Left colon (tissue), 2 donors: ENCODE results near the gene MPZ. TPM values are rescaled to one million over a fixed set of nuclear protein-coding genes. Genes with fewer than 3 reads are reported as not detected.

ENCODE experiments used
- ATAC-seq: fragments of 200-7000 bp; cut with Tn5 transposase; one replicate; pipeline ENCODE4 v1.9.1; 2020; ENCODE audit warnings: mild to moderate bottlenecking, moderate library complexity
- DNase-seq, 2 donors: peaks; one replicate each; pipeline ENCODE4 v3.0.0-alpha.2; 2020
- intact Hi-C, 2 donors: fragments of 100-400 bp; cut with DNase I in 1 of 2; cut with micrococcal nuclease in 1 of 2; formaldehyde crosslinking; loops; one replicate each; pipeline versions ENCODE4 v1.11.2 to v1.14.0; 2022; cut with DNase I, micrococcal nuclease
- total RNA-seq, 2 donors: library from RNA; stranded (reverse); fragmentation: NEBNext Ultra II Directional; extraction: Animal tissue kit (Norgen Biotek cat#: 25700); gene quantifications; one replicate each; pipeline ENCODE4 v1.2.1, GENCODE V29; 2021
- donor health status: DM: no; HTN: no; CAD: no.
- donor health status: DM: yes; HTN: yes; CAD: no.

The MPZ gene
- total RNA-seq, 2 donors from 2014 or later, result 1.3 to 5.0 TPM

DNA sequence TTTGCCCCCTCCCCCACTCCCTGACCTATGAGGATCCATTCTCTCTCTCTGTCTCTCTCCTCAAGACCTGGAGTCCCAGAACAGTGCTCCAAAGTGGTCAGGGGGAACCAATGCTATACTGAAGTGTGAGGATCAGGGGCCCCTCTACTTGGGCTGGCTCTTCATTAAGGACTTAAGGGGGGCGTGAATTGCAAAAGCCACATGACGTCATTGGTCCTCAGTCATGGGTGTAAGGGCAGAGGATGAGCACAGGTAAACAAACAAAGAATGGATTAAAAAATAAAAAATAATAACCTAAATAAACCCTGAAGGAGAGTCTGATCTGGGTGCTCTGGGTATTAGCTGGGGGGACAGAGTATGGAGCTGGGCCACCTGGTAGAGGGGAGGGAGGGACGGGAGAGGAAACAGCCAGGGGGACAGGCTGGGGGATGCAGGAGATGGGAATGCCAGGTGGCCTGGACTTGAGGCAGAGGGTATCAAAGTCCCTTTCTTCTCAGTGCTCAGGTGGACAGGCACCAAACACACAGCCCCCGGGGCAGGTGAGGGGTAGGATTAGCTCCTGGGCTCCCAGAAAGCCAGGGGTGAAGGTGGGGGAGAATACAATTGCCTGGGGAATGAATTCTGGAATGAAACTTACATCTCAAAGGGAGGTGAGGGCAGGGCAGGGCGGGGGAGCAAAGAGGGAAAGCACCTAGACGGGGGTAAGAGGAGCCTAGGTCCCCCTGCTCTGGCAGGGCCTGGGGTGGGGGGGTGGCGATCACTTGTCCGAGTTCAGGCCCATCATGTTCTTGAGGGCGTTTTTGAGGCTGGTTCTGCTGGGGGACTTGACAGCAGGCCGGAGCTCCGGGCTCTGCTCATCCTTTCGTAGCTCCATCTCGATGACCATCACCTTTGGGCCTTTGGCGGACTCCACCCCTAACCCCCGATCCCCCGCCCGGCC, 4.6 kb downstream of the MPZ start:
- ATAC-seq (peak; percentile 11), DNase-seq (no peak)
- intact Hi-C loops, result no loop called here

- intact Hi-C loops, result no loop called here
- ATAC-seq, result no peak
- DNase-seq, result no peak
Observed at GRCh38 chr1:161300478-161300877, 9.3 kb downstream of the MPZ start.

DNA sequence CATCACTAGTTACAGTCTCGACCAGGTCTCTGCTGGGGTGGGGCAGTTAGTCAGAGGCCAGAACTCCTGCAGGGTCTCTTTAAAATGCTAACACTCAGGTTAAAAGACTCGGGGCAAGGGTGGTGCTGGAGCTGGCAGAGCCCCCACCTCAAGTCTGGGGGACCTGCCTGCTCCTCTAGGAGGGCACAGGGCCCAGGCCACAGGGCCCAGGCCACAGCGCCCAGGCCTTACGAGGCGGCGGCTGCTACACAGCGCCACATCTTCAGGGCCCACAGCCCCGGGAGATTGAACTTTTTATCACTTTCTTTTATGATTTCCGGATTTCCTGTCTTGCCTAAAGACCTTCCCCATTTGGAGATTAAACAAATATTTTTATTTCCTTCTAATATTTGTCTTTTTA, 10.4 kb downstream of the MPZ start:
- intact Hi-C loops, result no loop called here
- ATAC-seq, result no peak

GRCh38 chr1:161298116-161298515, 11.7 kb downstream of the MPZ start:
- no peak for DNase-seq
- intact Hi-C loops, result no loop called here
- no peak for ATAC-seq

More for the DNA sequence above, 10.4 kb downstream of the MPZ start:
- no peak for DNase-seq

GRCh38 chr1:161297415-161297814, 12.4 kb downstream of the MPZ start:
- intact Hi-C loops, result no loop called here
- ATAC-seq, result no peak
- no peak for DNase-seq

DNA sequence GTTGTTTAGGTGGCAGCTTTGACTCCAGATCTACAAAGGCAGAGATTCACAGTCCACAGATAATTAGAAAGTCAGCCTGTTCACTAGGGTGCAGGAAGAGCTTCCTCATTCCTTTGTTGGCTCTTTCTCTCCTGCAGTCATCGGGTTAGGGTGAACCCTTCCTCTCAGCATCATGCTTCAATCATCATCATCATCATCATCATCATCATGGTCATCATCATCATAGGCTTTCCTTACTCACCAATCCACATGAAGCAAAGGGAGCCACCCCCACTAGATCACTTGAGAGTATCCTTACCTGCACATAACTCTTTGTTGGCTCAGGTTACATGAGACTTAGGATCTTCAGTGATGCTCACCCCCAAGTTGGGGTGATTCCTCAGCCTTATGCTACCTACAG, 19.0 kb downstream of the MPZ start:
- DNase-seq (no peak), ATAC-seq (no peak)
- intact Hi-C loops, result loop anchor here in 1 of 2 donors (5.0 kb wide), 1 partner anchor 63 kb away; the partner anchor contains the start of gene TOMM40L

DNA sequence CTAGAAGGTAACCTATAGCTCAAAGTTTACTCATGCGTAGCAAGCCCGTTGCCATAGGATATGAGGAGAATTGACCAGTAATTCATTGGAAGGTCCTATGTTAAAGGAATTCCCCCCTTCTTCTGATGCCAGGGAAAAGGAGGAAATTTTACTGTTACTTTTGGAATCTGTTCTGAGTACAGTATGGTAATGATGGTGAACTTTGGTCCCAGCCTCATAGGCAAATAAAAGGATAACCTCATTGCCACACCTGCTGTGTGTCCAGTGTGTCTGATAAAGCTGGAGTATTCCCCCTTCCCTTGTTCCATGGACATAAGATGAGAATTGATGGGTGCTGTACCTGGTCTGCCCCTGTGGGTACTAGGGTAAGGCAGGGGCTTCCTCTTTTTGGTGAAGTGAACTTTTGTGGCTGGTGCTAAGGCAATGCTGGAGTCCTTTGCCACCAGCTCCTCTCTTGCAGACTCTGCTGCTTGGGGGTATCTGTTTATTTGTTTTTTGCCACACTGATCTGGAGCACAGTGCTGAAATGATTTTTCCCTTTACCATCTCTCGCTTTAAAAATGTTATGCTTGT, 22.2 kb downstream of the MPZ start:
- peak; percentile 95 for ATAC-seq
- intact Hi-C loops, result no loop called here
- no peak for DNase-seq

GRCh38 chr1:161285521-161285920, 24.2 kb downstream of the MPZ start:
- DNase-seq, result no peak
- intact Hi-C loops, result no loop called here
- no peak for ATAC-seq

- intact Hi-C loops, result no loop called here
- DNase-seq, result no peak
- no peak for ATAC-seq
Observed at GRCh38 chr1:161285113-161285512, 24.7 kb downstream of the MPZ start.

DNA sequence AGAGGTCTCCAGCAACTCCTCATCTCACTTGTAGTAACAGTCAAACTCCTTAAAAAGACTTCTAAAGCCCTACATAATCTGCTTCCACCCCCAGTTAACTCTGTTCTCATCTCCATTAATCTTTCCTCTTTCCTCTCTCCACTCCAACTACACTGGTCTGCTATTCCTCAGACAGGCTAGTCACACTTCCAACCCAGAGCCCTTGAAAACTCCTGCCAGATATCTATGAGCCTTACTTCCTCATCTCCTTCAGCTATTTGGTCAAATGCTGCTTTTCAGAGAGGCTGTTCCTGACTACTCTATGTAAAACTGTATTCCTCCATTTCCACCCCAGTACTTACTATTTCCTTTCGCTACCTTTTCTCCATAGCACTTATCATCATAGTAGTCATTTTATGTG, 26.8 kb downstream of the MPZ start:
- intact Hi-C loops, result no loop called here
- ATAC-seq (no peak), DNase-seq (no peak)

DNA sequence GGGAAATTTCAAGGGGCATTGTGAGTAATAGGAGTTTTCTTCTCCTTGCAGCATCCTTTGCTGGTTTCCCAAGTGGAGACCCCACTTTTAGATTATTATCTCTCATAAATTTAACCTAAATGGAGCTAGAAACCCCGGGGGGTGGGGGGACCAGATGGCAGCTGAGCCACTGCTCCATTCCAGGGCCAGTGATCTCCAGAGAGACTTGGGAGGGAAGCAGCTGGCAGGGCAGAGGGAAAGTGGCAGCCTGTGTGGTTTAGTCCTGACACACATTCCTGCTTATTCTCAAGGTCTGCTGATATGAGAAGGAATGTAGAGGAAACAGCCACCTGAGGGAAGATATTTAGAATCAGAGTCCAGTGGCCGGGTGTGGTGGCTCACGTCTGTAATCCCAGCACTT, 34.9 kb downstream of the MPZ start:
- ATAC-seq, result no peak
- intact Hi-C loops, result no loop called here

GRCh38 chr1:161273402-161273801, 36.4 kb downstream of the MPZ start:
- ATAC-seq (no peak), DNase-seq (no peak)
- intact Hi-C loops, result no loop called here

More for the DNA sequence above, 34.9 kb downstream of the MPZ start:
- no peak for DNase-seq

GRCh38 chr1:161267321-161267720, 42.4 kb downstream of the MPZ start:
- DNase-seq (no peak), ATAC-seq (no peak)
- intact Hi-C loops, result no loop called here

- intact Hi-C loops, result no loop called here
- DNase-seq, result no peak
- ATAC-seq, result no peak
Observed at GRCh38 chr1:161266836-161267235, 42.9 kb downstream of the MPZ start.

DNA sequence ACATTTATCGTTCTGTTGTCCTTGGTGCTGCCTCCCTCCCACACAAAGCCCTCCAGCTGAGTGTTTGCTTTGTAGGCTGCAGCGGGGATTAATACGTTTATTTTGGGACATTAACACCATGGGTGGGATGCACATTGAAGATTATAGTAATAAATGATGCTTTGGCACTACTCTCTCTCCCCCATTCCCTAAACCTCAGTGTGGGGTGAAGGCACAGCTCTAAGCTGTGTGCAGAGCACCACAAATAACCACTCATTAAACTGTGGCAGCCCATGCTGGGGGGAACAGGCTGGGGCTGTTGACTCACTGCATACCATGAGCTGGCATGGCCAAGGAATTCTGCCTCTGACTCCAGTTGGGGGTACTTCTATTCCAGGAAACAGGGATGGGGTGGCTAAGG, 43.6 kb downstream of the MPZ start:
- ATAC-seq, result no peak
- intact Hi-C loops, result no loop called here

GRCh38 chr1:161265305-161265704, 44.5 kb downstream of the MPZ start:
- DNase-seq (no peak), ATAC-seq (no peak)
- intact Hi-C loops, result no loop called here

More for the DNA sequence above, 43.6 kb downstream of the MPZ start:
- no peak for DNase-seq

DNA sequence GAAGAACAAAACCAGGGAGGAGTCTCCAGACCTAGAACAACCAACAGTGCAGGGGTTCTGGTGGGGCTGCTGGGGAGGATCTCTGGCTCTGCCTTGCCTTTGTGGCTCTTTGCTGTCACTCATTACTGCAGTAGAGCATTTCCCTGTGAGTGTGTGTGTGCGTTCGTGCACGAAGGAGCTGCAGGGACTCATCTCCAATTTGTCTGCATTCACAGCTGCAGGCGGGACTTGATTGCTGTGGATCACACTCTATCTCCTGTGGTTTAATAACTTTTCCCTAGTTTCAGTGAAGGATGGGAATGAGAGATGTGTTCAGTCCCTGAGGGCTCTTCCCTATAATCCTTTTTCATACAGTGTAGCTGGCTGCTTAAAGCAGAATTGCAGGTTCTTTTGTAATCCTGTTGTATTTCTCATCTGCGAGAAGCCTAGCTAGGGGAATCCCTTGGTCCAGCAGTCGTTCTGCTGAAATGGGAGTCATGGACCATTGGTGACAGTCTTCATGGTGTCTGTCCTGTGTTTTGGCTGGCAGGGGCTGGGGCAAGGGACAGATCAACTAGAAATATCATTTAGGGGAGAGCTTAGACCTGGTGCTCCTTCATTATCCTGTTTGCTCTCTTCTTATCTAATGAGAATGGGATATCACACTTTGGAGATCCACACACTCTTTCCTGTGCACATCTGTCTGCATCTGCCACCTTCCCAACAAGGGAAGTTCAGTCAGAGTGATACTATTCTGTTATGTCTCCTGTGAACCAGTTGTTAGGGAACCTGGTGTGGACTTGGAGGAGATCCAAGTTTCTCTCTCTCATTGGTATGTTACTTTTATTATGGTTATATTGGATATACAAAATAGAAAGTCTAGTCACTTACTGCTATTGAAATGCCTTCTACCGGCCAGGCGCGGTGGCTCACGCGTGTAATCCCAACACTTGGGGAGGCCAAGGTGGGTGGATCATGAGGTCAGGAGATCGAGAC, 48.2 kb downstream of the MPZ start:
- ATAC-seq (peak; percentile 38), DNase-seq (no peak)
- intact Hi-C loops, result no loop called here

DNA sequence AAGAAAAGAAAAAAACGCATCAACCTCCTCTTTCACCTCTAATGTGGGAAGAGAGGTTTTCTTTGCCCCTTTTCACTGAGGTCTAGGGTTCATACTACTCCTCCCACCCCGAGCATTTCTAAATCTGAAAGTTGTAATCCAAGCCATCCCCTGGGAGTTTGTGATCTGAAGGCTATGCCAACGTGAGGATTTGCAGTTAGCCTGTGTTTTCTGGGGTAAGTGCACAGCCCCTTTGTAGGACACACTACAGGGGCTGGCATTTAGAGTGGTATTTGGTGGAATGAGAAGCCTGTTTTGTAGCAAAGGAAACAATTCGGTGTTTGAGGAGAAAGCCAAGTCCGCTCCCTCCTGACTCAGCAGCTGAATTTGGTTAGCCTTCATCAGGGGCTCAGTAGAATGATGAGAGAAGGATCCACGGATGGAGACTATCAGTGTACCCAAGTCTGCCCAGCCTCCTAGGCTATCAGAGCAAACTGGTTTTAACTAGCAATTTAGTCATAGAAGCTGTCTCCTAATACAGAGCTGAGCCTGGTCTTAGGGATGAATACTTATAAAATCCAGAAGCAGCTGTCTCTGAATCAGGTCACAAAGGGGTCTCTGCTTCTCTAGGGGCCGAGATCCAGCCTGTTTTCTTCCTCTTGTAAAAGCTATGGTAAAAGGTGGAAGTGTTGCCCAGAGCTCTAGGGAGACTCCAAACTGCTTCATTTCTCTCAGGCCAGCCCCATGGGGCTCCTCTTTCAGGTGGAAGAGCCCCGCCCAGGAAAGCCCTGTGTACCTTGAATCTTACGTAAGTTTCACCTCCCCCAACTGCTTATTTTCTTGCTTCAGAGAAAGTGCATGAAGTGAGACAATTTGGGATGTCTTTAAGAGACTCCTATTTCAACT, 49.1 kb downstream of the MPZ start:
- intact Hi-C loops, result no loop called here
- ATAC-seq, result peak; percentile 57
- DNase-seq, result no peak
